Measurements from ENCODE around the gene RRP15.

Gene RRP15

DNA sequence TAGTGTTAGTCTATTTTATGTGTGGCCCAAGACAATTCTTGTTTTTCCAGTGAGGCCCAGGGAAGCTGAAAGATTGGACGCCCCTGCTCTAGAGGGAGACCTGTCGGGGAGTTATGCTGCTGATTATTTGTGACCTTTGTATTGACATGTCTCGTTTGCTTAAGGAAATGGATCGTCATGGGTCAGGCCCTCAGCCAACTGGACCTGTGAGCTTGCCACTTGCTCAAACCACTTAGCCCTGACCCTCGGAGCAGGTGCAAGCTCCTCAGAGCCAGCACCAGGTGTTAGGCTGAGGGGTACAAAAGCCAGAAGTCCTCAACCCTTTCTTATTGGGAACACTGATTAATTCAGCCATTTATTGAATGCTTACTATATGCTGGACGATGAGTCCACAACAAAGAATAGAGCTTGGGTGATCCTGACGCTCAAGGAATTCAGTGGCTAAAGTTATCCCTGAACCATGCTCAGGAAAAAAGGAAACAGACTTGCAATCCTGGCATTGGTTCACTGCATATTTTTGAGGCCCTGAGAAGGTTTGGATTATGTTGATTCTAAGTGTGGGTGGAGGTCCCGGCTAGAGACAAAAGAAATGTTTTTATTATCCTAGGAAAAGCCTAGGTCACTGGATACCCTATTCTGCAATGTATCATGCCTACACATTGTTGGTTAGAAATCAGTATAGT is 79.1 kb downstream of the RRP15 start:
- no peak for DNase-seq

- DNase-seq, result no peak
These were observed 80.3 kb downstream of the RRP15 start for GRCh38 chr1:218365226-218365999.

DNA sequence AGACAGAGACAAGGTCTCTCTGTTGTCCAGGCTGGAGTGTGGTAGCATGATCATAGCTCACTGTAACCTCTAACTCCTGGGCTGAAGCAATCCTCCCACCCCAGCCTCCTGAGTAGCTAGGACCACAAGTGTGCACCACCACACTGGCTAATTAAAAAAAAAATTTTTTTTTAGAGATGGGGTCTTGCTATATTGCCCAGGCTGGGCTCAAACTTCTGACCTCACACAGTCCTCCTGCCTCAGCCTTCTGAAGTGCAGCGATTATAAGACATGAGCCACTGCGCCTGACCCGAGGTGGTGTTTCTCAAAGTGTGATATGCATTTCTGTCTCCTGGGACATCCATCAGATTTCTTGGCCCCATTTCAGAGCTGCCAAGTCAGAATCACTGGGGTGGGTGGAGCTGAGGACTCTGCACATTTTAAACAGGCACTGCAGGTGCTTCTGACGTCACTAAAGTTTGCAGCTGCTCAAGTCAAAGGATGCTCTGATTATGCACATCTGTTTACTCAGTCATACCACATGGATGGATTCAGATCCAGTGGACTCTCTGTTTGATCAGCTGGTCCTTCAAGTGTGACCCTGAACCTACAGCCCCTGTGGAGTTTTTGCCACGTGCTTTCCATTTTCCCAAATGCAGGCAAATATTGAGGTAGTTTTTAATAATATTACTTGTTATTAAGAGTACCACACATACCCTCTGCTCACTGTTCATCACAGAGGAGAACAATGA is 81.4 kb downstream of the RRP15 start:
- DNase-seq, result no peak

- no peak for DNase-seq
These were observed 82.0 kb downstream of the RRP15 start for GRCh38 chr1:218367118-218367517.

GRCh38 chr1:218368686-218369085 is 83.6 kb downstream of the RRP15 start:
- no peak for DNase-seq

DNA sequence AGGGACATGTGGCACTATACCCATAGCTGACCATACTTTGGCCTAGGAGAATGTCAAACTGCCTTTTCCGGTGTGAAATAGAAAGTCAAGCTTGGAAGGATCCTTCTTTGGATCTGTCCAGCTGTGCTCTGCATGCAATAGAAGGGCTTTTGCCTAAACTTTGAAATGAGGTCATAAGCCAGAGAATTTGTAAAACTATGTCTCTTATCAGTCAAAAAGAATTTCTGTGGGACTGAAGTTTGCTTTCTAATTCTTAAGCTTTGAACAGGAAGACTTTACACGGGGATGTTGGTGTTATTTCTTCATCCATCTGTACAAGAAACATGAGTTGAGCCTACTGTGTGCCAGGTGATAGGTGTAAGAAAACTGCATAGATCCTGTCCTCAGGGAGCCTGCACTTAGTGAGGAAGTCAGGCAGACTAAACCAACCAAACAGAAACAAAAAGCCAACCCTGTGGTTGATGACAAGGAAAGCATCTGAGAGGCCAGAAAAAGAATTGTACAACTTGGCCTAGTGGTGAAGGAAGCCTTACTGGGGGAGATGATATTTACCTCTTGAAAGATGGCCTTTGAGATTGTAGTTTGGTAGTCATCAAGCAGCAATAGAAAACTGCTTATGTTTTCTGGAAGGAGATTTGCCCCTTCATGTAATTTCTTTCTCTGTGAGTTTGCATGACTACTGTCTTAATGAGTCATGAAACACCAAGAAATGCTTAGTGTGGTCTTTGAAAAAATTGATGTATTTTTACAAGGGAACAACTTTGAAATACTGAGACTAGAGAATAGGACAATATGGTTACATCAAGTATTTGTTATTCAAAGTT is 84.8 kb downstream of the RRP15 start:
- no peak for DNase-seq

- no peak for DNase-seq
These were observed 87.0 kb downstream of the RRP15 start for GRCh38 chr1:218371927-218372672.

GRCh38 chr1:218374401-218375353 is 89.6 kb downstream of the RRP15 start:
- no peak for DNase-seq

DNA sequence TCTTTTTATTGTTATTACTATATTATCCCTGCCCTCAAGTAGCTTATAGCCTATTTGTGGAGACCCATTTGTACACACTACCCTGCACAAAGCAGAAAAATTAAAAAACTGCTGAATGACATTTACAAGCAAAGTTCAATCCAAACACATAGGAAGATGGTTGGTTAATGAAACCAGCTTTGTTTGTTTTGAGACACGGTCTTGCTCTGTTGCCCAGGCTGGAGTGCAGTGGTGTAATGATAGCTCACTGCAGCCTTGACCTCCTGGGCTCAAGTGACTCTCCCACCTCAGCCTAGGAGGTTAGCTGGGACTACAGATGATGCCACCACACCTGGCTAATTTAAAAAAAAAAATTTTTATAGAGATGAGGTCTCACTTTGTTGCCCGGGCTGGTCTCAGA is 91.6 kb downstream of the RRP15 start:
- no peak for DNase-seq

DNA sequence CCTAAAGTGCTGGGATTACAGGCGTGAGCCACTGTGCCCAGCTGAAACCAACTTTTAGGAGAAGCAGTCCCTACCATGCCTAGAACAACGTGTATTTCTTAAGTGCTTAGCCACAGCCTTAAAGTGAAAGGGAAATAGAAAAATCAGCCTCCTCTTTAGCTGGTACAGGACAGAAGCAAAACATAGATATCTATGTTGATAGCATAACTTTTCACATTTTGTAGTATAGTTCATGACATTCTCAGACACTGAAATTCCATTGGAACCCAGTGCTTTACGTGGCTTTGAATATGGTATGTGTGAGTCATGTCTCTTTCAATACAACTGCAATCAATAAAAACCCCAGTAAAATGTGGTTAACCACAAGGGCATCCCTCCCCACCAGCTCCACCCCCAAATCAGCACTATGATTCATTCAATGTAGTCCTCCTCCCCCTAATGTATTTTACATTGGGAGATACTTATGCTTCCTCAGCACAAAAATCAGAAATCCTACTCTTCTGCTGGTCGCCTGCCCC is 92.1 kb downstream of the RRP15 start:
- DNase-seq, result peak; percentile 21 to 71

- no peak for DNase-seq
These were observed 95.3 kb downstream of the RRP15 start for GRCh38 chr1:218380125-218380977.

DNA sequence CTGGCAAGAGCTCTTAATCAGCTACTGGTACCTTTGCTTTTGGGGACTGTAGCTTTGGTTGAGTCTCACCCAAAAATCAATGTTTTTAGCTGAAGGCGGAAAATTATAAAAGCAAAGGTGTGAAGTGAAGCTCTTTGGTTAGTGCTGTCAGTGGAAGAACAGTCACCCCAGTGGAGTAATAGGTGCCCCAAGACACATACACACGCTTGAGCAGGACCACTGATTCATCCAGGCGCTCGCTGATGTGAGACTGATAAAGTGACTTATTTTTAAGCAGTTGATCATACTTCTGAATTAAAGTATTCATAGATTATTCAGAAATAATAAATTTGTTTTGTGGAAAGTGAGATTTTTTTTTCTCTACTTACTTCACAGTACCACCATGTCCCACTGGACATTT is 97.2 kb downstream of the RRP15 start:
- DNase-seq, result no peak

DNA sequence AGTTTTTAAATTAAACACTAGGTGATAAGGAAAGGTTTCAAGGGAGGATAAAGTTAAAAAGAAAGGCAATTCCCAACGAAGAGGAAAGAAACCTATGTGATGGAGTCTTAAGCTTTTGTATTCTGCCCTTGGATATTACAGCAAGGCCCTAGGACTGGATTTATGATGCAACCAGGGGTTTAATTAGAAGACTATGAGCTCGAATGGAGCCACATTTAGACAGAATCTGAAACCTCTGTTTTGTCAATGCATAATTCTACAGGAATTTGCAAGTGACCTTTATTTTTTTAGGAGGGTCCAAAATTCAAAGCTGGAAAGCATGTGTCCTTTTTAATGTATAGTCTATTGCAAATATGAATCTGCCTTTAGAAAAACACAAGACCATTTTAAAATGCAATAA is 98.0 kb downstream of the RRP15 start:
- no peak for DNase-seq

DNA sequence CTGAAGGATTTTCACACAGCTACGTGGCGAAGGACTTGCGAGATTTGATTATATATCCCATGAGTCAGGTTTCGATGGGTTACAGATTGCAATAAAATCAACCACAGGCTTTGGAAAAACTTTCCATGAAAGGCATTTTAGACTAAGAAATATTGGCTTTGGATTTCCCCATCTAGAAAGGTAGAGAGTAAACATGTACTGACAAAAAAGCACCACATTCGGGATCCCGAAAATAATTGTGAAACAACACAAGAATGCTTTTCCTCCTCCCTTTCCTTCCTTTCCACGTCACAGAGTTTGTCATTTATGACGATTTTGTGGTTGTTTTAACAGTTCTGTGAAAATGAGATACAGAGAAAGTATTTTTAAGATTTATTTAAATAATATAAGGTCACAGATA is 98.6 kb downstream of the RRP15 start:
- DNase-seq, result no peak

DNA sequence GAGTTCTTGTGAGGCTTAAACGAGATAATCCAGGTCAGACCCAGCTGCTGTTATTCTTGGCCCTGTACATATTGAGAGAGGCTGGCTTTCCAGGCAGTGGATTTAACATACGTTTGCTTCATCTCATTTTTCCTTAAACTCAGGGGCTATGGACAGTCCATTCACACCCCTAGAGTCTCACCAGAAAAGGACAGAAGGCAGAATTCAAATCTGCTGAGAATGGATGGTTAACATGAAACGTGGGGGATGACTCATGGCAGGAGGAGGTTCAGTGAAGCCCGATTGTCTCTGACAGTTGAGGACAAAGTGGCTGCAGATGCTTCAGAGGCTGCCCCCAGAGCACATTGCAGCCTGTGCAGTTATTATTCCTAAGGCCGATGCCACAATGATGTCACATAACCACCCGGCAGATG is 99.5 kb downstream of the RRP15 start:
- DNase-seq, result no peak

Measured in stimulated activated CD4-positive, alpha-beta T cell treated with anti-CD3 and anti-CD28 coated beads, Interleukin-4, amount 100 ng/mL, for 4 hours (primary cell).